SK-N-MC (cell line): Measurements from ENCODE around the gene KBTBD2.
"Not testable (repeated sequence)": the region's sequence is repeated elsewhere in the genome, so short reads cannot be mapped to it uniquely, and the experiment has no call there.

Experiments
- DNase-seq: peaks from one replicate; pipeline ENCODE4 v3.0.0-alpha.2; 2011; ENCODE audit warnings: low read depth, low spot score
- H3K27ac ChIP-seq: fragments of 200-600 bp; sonication (generic); 2 replicates; pipeline ENCODE4 v1.5.1; 2016; ENCODE audit warnings: mixed run types
- H3K36me3 ChIP-seq: fragments of 200-600 bp; sonication (generic); 2 replicates; pipeline ENCODE4 v1.6.1; 2017; ENCODE audit warnings: antibody characterized with exemption, low read length, mixed read lengths; ENCODE audit not compliant: insufficient read depth
- H3K4me3 ChIP-seq: fragments of 200-600 bp; sonication (generic); 2 replicates; pipeline ENCODE4 v1.5.1; 2016
- H3K9ac ChIP-seq: fragments of 200-600 bp; sonication (generic); 2 replicates; pipeline ENCODE4 v1.8.0; 2017; ENCODE audit warnings: mixed run types, mixed read lengths; ENCODE audit not compliant: insufficient read length
- H3K9me3 ChIP-seq: fragments of 200-600 bp; sonication (generic); 2 replicates; pipeline ENCODE4 v1.6.1; 2017; ENCODE audit warnings: low read depth, mild to moderate bottlenecking, antibody characterized with exemption, low read length, moderate library complexity, mixed read lengths
- EZH2 ChIP-seq: fragments of 200-600 bp; sonication (generic); IDR thresholded peaks from one replicate; pipeline ENCODE4 v1.6.1; 2017; ENCODE audit warnings: antibody characterized with exemption
- FOXP2 ChIP-seq: optimal IDR thresholded peaks from 2 replicates; pipeline ENCODE3; 2011; ENCODE audit warnings: mild to moderate bottlenecking, moderate library complexity; ENCODE audit not compliant: insufficient read depth; ENCODE audit errors: extremely low read length, control extremely low read depth
- POLR2AphosphoS5 ChIP-seq: IDR thresholded peaks from 2 replicates; pipeline ENCODE4 v1.6.1; 2012; ENCODE audit warnings: mild to moderate bottlenecking, low read depth, low read length, borderline replicate concordance

KBTBD2 gene

GRCh38 chr7:32846630-32847225 is 44.8 kb downstream of the KBTBD2 start:
- Histone ChIP-seq H3K9ac (no peak overlapping the region), H3K36me3 (no peaks in the 10 kb centered on the region), H3K9me3 (no peaks in the 10 kb centered on the region), H3K27ac (no peak overlapping the region), H3K4me3 (no peak overlapping the region)
- TF ChIP-seq FOXP2 (no peak), EZH2 (no peak), POLR2AphosphoS5 (no peak)
- DNase-seq, result no peak

- H3K27ac ChIP-seq, H3K36me3 ChIP-seq, H3K9ac ChIP-seq, H3K4me3 ChIP-seq, DNase-seq, H3K9me3 ChIP-seq: not testable (repeated sequence)
These were observed 46.8 kb downstream of the KBTBD2 start for GRCh38 chr7:32844748-32845147.

GRCh38 chr7:32843763-32844162 is 47.8 kb downstream of the KBTBD2 start:
- not testable (repeated sequence) for DNase-seq, H3K9ac ChIP-seq, H3K9me3 ChIP-seq, H3K27ac ChIP-seq, H3K36me3 ChIP-seq, H3K4me3 ChIP-seq

GRCh38 chr7:32839846-32840245 is 51.7 kb downstream of the KBTBD2 start:
- not testable (repeated sequence) for H3K4me3 ChIP-seq, H3K27ac ChIP-seq, H3K9me3 ChIP-seq, H3K36me3 ChIP-seq, DNase-seq, H3K9ac ChIP-seq

- not testable (repeated sequence) for H3K27ac ChIP-seq, H3K36me3 ChIP-seq, H3K4me3 ChIP-seq, H3K9ac ChIP-seq, H3K9me3 ChIP-seq, DNase-seq
These were observed 62.4 kb downstream of the KBTBD2 start for GRCh38 chr7:32828996-32829752.
